Renal cortical epithelial cell (primary cell): ENCODE results near the gene CNTN2. TPM values are rescaled to one million over a fixed set of nuclear protein-coding genes. Genes with fewer than 3 reads are reported as not detected.

ENCODE experiments used
- DNase-seq: peaks from one replicate; pipeline ENCODE4 v3.0.0-alpha.2; 2011; ENCODE audit warnings: low read depth
- total RNA-seq: library from RNA; depleted of rRNA; stranded (reverse); fragments of >200 nt; gene quantifications from 2 replicates; pipeline ENCODE4 v1.2.3, GENCODE V29; 2014

CNTN2 gene
- total RNA-seq, 1 donor from 2014 or later, result 0.05 TPM

DNA sequence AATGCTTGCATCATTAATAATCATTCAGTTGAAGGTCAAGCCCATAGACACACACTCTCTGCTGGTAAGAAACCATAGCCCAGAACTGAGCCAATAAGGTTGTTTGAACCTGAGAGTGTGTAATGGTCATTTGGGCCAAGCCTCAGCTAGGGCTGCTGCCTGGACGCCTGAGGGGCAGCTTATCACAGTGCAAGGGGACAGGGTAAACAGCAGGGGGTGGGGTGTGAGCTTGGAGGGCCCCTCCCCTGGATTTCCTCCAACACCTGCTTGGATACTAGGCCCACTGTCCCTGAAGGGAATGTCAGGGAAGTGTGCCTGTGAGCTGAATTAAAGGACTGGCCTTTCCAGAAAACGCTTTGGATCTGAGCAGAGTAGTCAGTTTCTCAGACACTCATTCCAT is 24.6 kb upstream of the CNTN2 start:
- no peak for DNase-seq

GRCh38 chr1:205020466-205020865 is 22.5 kb upstream of the CNTN2 start:
- DNase-seq, result no peak

DNA sequence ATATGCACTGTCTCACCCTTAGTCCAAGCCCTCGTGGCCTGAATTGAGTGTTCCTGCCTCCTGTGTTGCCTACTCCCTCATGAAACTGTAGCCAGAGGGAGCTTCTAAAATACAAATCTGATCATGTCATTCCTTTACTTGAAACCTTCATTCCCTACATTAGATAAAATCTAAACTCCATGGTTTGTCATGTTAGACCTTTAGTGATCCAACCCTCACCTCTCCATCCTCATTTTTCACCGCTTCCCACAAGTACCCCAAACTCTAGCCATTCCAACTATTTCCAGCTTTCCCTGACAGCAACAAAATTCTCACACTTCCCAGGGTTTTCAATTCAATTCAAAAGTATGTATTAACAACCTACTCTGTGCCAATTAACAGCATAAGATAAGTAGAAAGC is 18.3 kb upstream of the CNTN2 start:
- no peak for DNase-seq

GRCh38 chr1:205025239-205025638 is 17.8 kb upstream of the CNTN2 start:
- no peak for DNase-seq

GRCh38 chr1:205026181-205026580 is 16.8 kb upstream of the CNTN2 start:
- no peak for DNase-seq

GRCh38 chr1:205028390-205028789 is 14.6 kb upstream of the CNTN2 start:
- no peak for DNase-seq

GRCh38 chr1:205028924-205029323 is 14.1 kb upstream of the CNTN2 start:
- no peak for DNase-seq

- no peak for DNase-seq
Measured at GRCh38 chr1:205030241-205030640, 12.8 kb upstream of the CNTN2 start.

DNA sequence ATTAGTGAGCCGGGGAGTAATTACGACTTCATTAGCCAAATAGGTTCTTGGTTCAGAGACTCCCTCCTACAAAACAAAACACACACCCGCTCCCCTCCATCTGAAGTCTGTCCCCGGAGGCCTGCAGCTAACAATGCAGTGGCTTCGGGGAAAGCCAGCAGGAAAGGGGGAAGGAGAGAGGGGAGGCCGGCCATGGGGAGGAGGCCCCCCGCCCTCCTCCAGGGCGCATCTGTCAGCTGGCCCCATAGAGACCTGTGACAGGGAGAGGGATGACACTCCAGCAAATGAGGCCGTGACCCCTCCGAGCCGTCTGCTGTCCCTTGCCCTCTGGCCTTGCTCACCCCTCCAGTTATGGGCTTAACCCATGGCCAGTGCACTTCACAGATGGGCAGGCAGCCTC is 12.1 kb upstream of the CNTN2 start:
- no peak for DNase-seq

GRCh38 chr1:205032508-205032907 is 10.5 kb upstream of the CNTN2 start:
- DNase-seq, result no peak

DNA sequence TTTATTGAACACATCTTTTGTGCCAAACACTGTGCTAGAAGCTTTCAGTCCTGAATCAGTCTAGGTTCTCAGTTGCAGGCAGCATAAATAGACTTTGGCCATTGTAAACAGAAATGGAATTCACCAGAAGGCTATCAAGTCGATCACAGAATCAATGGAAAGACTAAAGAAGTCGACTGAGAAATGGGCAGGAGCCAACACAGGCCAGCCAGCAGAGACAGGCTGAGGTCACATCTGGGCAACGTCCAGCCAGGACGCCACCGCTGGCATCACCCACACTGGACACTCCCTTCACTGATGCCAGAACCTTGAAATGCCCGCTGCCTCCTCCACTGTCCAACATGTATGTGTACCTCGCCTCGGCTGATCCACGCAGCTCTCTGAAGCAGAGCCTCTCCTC is 5.5 kb upstream of the CNTN2 start:
- DNase-seq, result no peak

DNA sequence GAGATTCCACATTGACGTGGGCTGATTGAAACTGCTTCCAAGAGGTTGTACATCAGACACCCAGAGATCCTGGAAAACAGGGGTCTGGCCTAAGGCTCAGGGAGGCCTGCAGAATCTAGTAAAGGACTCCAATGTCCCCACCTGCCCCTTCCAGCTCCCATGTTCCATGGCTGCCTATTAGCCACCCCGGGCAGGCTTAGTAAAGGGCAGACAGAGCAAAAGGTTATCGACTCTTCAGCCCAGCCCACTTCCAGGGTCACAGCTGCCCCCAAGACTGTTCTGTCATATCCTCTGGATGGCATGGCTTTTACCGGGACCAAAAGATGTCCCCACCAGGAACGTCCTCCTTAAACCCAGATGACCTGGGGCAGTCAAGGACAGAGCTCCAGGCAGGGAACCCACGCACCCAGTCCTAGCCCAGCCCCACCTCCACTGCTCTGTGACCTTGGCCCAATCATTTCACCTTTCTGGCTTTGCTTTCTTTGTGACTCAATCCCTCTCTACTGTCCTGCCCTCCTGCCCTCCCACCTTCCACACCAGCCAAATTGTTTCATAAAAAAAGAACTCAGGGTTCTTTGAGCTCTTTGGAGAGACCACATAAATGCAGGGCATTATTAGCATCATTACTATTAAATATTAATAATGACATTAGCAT is 4.8 kb upstream of the CNTN2 start:
- no peak for DNase-seq

- DNase-seq, result no peak
Measured at GRCh38 chr1:205041001-205041715, 1.9 kb upstream of the CNTN2 start.

DNA sequence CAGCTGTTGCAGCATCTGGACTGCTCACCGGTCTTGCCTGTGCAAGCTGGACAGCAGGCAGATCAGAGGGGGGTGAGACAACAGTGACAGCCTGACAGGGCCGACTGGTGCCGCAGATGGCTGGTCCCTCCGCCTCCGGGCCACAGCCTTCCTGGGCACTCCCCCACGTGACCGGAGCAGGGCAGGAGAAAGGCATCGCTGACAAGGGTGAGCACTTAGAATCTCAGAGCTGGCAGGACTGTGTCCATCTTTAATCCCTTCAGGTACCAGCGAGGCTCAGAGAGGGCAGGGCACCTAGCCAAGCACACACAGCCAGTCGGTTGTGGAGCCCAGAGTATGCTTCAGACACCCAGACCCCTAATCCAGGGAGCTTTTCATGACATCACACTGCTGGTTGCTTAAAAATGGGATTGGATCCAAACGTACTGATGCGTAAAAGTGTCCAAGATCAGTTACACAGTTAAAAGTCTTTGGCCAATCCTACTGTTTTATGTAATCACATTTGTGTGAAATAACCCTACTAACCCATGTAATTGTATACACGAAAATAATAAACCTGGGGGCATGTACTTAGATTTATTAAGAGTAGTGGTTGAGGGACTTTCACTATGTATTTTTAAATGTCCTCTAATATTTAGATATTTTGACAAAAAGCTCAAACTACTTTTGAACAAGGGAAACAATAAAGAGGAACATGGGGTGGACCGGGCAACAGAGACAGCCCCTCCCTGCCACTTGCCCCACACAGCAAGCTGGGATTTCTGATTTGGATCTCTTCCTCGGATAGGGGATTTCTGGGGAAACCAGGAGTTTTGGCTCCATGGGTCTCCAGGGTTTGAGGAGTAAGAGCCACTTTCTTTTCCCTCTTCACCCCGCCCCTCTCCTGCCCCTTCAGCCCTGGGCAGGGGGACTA is 758 bp upstream of the CNTN2 start:
- DNase-seq, result no peak

DNA sequence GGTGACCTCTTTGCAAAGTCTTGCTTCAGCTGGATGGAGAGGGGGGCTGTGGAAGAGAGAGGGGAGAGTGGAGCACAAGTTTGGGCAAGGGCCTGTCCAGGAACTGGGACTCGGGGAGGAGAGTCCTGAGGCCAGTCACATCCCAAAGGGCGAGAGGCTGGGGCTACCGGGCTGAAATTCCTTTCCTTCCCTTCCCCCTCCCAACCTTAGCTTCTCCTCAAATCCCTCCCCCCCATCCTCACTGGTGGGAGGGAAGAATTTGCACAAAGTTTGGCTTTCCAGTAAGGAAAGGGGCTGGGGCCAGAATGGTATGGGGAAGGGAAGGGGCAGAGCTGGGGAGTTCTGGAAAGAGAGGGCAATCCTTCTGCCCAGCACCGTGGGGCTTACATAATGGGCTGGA is 854 bp downstream of the CNTN2 start:
- no peak for DNase-seq

- DNase-seq, result no peak
Measured at GRCh38 chr1:205044741-205045140, 1.7 kb downstream of the CNTN2 start.

DNA sequence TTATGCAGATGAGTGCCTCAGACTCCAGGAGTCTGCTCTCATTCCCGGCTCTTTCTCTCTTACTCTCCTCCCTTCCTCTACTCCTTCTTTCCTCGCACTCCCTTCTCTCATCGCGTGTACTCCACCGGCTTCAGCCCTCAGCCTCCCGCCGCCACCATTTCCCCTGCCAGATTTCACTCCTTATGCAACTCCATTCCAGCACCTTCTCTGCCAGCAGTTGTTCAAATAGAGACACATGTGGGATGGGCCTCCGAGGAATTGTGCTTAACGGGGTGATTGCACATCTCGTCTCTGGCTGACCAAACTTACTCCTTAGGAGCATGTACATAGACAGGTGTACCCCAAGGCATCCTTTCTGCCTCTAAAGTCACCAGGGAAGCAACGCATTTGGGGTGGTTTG is 2.1 kb downstream of the CNTN2 start:
- no peak for DNase-seq

GRCh38 chr1:205046870-205047269 is 3.9 kb downstream of the CNTN2 start:
- DNase-seq, result no peak

GRCh38 chr1:205047764-205048231 is 4.8 kb downstream of the CNTN2 start:
- no peak for DNase-seq

DNA sequence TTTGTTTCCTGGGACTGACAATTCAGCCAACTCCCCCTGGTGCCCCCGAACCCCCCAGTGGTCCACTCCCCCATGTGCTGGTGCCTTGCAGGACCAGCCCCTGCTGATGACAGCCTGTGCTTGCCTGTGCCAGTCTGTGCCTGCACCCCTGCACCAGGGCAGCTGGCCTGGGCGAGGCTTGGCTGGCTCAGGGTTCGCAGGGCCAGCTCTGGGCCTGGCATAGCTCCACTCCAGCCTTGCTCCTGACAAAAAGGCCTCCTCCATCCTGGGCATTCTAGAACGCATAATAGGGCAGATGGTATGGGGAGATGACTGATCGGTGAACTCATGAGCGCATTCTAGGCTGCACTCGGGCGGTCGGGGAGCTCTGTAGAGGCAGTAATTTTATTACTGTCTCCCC is 5.4 kb downstream of the CNTN2 start:
- DNase-seq, result no peak

- DNase-seq, result no peak
Measured at GRCh38 chr1:205049479-205049878, 6.5 kb downstream of the CNTN2 start.

DNA sequence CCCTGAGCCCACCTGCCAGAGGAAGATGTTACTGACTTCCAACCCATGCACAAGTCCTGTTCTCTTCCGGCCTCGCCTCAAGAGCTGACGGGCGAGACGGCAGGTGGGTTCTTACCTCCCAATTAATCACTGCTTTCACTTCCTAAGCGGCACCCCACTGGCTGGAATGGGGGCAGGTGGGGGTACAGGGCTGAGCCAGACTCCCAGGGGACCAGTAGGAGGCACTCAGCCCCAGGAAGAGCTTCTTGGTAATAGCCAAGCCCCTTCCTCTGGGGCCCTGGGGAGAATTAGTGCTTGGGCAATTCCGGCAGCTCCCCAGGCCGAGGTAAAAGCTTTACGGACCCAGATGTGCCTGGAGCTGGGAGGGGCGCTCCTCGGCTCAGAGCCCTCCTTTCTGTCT is 9.7 kb downstream of the CNTN2 start:
- no peak for DNase-seq

- no peak for DNase-seq
Measured at GRCh38 chr1:205053296-205053695, 10.3 kb downstream of the CNTN2 start.
